WTC11 (cell line): ENCODE measurements around the gene IL11RA. TPM values are rescaled to one million over a fixed set of nuclear protein-coding genes. Genes with fewer than 3 reads are reported as not detected.

ENCODE experiments used
- ATAC-seq: fragments of 200-7000 bp; cut with Tn5 transposase; 2 replicates; pipeline ENCODE4 v1.10.0; 2021; ENCODE audit warnings: mild to moderate bottlenecking, moderate library complexity
- CTCF ChIA-PET: fragments of 300-600 bp; sonication (Branson Sonifier 250); formaldehyde crosslinking; loops from one replicate; lab custom pipeline; 2021; ENCODE audit warnings: antibody characterized with exemption; lab: Charles Lee
- POLR2A ChIA-PET: fragments of 350-600 bp; sonication (Branson Sonifier 250); formaldehyde crosslinking; loops from one replicate; lab custom pipeline; 2021; ENCODE audit warnings: antibody characterized with exemption; lab: Charles Lee
- DNase-seq: peaks from one replicate; pipeline ENCODE4 v3.0.0; 2021; ENCODE audit warnings: low spot score
- H3K27ac Mint-ChIP-seq: 2 replicates; pipeline ENCODE4 v1.8.0; 2021; ENCODE audit warnings: mixed read lengths
- H3K27me3 Mint-ChIP-seq: 2 replicates; pipeline ENCODE4 v1.8.0; 2021; ENCODE audit warnings: low read depth, mild to moderate bottlenecking, moderate library complexity, mixed read lengths
- H3K36me3 Mint-ChIP-seq: 2 replicates; pipeline ENCODE4 v1.8.0; 2021; ENCODE audit warnings: mixed read lengths
- H3K4me1 Mint-ChIP-seq: 2 replicates; pipeline ENCODE4 v1.8.0; 2022; ENCODE audit warnings: mixed read lengths
- H3K4me3 Mint-ChIP-seq: 2 replicates; pipeline ENCODE4 v1.8.0; 2021; ENCODE audit warnings: mild to moderate bottlenecking, moderate library complexity, mixed read lengths
- H3K9me3 Mint-ChIP-seq: 2 replicates; pipeline ENCODE4 v1.8.0; 2021; ENCODE audit warnings: mixed read lengths
- ELF4 ChIP-seq: sonication (generic); formaldehyde crosslinking; IDR thresholded peaks from 2 replicates; pipeline ENCODE4 v1.8.1; 2022; ENCODE audit warnings: low read depth, mild to moderate bottlenecking, moderate library complexity, missing genetic modification reagents
- GRHL2 ChIP-seq: fragments of 250-450 bp; sonication (Bioruptor Pico); IDR thresholded peaks from 2 replicates; pipeline ENCODE4 v1.8.0; 2022; ENCODE audit warnings: mild to moderate bottlenecking, moderate library complexity; ENCODE audit not compliant: insufficient replicate concordance, severe bottlenecking
- KAT7 ChIP-seq: sonication (generic); formaldehyde crosslinking; IDR thresholded peaks from 2 replicates; pipeline ENCODE4 v1.8.1; 2023; ENCODE audit warnings: missing genetic modification reagents, mild to moderate bottlenecking, borderline replicate concordance
- PRRX2 ChIP-seq: fragments of 250-450 bp; sonication (Bioruptor Pico); IDR thresholded peaks from 2 replicates; pipeline ENCODE4 v1.8.0; 2021; ENCODE audit warnings: mild to moderate bottlenecking
- RORB ChIP-seq: fragments of 250-450 bp; sonication (Bioruptor Pico); IDR thresholded peaks from 2 replicates; pipeline ENCODE4 v1.9.0; 2021; ENCODE audit warnings: mild to moderate bottlenecking
- SOX15 ChIP-seq: fragments of 250-450 bp; sonication (Bioruptor Pico); IDR thresholded peaks from 2 replicates; pipeline ENCODE4 v1.9.0; 2021; ENCODE audit warnings: mild to moderate bottlenecking
- ZNF138 ChIP-seq: sonication (generic); formaldehyde crosslinking; conservative IDR thresholded peaks from 2 replicates; pipeline ENCODE4 v1.8.1; 2022; ENCODE audit warnings: mild to moderate bottlenecking, moderate library complexity, missing genetic modification reagents
- ZNF219 ChIP-seq: sonication (generic); formaldehyde crosslinking; IDR thresholded peaks from 2 replicates; pipeline ENCODE4 v1.8.0; 2023; ENCODE audit warnings: missing genetic modification reagents, mild to moderate bottlenecking, borderline replicate concordance
- ZNF423 ChIP-seq: fragments of 250-450 bp; sonication (Bioruptor Pico); IDR thresholded peaks from 2 replicates; pipeline ENCODE4 v2.1.2; 2022; ENCODE audit warnings: mild to moderate bottlenecking, moderate library complexity
- total RNA-seq: library from RNA; stranded (reverse); gene quantifications from 3 replicates; pipeline ENCODE4 v1.2.3, GENCODE V29; 2021
- TF ChIP-seq, protein P1 (sequence below): fragments of 250-450 bp; sonication (Bioruptor Pico); IDR thresholded peaks from 2 replicates; pipeline ENCODE4 v1.9.0; 2021; ENCODE audit warnings: mild to moderate bottlenecking, borderline replicate concordance
- TF ChIP-seq, protein P2 (sequence below): fragments of 250-450 bp; sonication (Bioruptor Pico); IDR thresholded peaks from 2 replicates; pipeline ENCODE4 v1.9.0; 2021; ENCODE audit warnings: moderate library complexity, mild to moderate bottlenecking, inconsistent platforms, borderline replicate concordance
- TF ChIP-seq, protein P3 (sequence below): sonication (generic); formaldehyde crosslinking; IDR thresholded peaks from 2 replicates; pipeline ENCODE4 v1.8.0; 2022; ENCODE audit warnings: mild to moderate bottlenecking, missing genetic modification reagents
- TF ChIP-seq, protein P4 (sequence below): fragments of 200-600 bp; IDR thresholded peaks from 2 replicates; pipeline ENCODE4 v1.8.0; 2022; ENCODE audit warnings: antibody characterized with exemption
- TF ChIP-seq, protein P5 (sequence below): sonication (generic); formaldehyde crosslinking; IDR thresholded peaks from 2 replicates; pipeline ENCODE4 v1.8.1; 2022; ENCODE audit warnings: mild to moderate bottlenecking, moderate library complexity, missing genetic modification reagents
- TF ChIP-seq, protein P6 (sequence below): sonication (generic); formaldehyde crosslinking; IDR thresholded peaks from 2 replicates; pipeline ENCODE4 v1.8.0; 2022; ENCODE audit warnings: mild to moderate bottlenecking, missing genetic modification reagents
- TF ChIP-seq, protein P7 (sequence below): fragments of 250-450 bp; sonication (Bioruptor Pico); IDR thresholded peaks from 2 replicates; pipeline ENCODE4 v1.9.0; 2021; ENCODE audit warnings: mild to moderate bottlenecking
- TF ChIP-seq, protein P8 (sequence below): sonication (generic); formaldehyde crosslinking; IDR thresholded peaks from 2 replicates; pipeline ENCODE4 v1.8.1; 2022; ENCODE audit warnings: low read depth, missing genetic modification reagents, borderline replicate concordance
- TF ChIP-seq, protein P9 (sequence below): sonication (generic); formaldehyde crosslinking; IDR thresholded peaks from 2 replicates; pipeline ENCODE4 v1.8.1; 2023; ENCODE audit warnings: mild to moderate bottlenecking, moderate library complexity, missing genetic modification reagents
- TF ChIP-seq, protein P10 (sequence below): sonication (generic); formaldehyde crosslinking; IDR thresholded peaks from 2 replicates; pipeline ENCODE4 v1.8.1; 2022; ENCODE audit warnings: mild to moderate bottlenecking, missing genetic modification reagents, moderate library complexity, borderline replicate concordance

IL11RA gene
- total RNA-seq, 1 experiment from 2014 or later, result 8.6 TPM

DNA sequence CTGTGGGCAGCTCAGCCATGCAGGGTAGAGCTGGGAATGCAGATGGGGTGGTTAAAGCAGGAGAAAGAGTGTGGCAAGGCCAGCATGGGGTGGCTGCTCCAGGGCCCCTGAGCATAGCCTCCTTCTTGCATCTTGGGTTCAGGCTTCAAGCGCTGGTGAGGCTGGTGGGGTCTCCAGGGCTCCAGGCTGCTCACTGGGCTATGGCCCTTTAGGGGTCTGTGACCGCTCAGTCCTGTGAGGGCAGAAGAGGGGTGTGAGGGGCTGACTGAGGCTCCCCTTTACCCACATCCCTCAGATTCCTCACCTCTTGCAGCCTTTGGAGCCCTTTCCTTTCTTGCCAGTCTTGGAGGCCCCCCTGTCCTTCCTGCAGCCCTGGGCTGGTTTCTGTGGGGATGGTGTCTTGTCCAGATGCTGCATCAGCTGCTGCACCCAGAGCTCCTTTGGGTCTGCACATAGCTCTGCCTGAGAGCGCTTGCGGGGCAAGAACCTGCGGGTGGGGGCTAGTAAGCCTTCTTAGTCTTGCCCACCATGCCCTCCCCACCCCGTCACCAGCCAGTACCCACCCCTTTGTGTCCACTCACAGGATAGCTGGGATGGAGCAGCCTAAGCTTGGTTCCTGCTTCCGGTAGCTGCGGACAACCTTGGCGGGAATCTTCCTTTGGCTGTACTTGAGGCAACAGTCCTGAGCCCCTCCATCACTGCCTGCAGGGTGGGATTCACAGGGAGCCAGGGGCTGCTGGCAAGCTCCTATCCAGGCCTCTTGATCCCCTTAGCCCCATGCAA, 57.4 kb downstream of the IL11RA start (continued):
- TF ChIP-seq, protein P1, sequence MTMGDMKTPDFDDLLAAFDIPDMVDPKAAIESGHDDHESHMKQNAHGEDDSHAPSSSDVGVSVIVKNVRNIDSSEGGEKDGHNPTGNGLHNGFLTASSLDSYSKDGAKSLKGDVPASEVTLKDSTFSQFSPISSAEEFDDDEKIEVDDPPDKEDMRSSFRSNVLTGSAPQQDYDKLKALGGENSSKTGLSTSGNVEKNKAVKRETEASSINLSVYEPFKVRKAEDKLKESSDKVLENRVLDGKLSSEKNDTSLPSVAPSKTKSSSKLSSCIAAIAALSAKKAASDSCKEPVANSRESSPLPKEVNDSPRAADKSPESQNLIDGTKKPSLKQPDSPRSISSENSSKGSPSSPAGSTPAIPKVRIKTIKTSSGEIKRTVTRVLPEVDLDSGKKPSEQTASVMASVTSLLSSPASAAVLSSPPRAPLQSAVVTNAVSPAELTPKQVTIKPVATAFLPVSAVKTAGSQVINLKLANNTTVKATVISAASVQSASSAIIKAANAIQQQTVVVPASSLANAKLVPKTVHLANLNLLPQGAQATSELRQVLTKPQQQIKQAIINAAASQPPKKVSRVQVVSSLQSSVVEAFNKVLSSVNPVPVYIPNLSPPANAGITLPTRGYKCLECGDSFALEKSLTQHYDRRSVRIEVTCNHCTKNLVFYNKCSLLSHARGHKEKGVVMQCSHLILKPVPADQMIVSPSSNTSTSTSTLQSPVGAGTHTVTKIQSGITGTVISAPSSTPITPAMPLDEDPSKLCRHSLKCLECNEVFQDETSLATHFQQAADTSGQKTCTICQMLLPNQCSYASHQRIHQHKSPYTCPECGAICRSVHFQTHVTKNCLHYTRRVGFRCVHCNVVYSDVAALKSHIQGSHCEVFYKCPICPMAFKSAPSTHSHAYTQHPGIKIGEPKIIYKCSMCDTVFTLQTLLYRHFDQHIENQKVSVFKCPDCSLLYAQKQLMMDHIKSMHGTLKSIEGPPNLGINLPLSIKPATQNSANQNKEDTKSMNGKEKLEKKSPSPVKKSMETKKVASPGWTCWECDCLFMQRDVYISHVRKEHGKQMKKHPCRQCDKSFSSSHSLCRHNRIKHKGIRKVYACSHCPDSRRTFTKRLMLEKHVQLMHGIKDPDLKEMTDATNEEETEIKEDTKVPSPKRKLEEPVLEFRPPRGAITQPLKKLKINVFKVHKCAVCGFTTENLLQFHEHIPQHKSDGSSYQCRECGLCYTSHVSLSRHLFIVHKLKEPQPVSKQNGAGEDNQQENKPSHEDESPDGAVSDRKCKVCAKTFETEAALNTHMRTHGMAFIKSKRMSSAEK (CRISPR knock-in tag), result no peak
- TF ChIP-seq KAT7 (CRISPR knock-in tag), result no peak
- no peak for TF ChIP-seq GRHL2 (CRISPR knock-in tag)
- TF ChIP-seq, protein P2, sequence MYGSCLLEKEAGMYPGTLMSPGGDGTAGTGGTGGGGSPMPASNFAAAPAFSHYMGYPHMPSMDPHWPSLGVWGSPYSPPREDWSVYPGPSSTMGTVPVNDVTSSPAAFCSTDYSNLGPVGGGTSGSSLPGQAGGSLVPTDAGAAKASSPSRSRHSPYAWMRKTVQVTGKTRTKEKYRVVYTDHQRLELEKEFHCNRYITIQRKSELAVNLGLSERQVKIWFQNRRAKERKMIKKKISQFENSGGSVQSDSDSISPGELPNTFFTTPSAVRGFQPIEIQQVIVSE (CRISPR knock-in tag), result no peak
- TF ChIP-seq, protein P3, sequence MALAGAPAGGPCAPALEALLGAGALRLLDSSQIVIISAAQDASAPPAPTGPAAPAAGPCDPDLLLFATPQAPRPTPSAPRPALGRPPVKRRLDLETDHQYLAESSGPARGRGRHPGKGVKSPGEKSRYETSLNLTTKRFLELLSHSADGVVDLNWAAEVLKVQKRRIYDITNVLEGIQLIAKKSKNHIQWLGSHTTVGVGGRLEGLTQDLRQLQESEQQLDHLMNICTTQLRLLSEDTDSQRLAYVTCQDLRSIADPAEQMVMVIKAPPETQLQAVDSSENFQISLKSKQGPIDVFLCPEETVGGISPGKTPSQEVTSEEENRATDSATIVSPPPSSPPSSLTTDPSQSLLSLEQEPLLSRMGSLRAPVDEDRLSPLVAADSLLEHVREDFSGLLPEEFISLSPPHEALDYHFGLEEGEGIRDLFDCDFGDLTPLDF, result no peak
- TF ChIP-seq, protein P4, sequence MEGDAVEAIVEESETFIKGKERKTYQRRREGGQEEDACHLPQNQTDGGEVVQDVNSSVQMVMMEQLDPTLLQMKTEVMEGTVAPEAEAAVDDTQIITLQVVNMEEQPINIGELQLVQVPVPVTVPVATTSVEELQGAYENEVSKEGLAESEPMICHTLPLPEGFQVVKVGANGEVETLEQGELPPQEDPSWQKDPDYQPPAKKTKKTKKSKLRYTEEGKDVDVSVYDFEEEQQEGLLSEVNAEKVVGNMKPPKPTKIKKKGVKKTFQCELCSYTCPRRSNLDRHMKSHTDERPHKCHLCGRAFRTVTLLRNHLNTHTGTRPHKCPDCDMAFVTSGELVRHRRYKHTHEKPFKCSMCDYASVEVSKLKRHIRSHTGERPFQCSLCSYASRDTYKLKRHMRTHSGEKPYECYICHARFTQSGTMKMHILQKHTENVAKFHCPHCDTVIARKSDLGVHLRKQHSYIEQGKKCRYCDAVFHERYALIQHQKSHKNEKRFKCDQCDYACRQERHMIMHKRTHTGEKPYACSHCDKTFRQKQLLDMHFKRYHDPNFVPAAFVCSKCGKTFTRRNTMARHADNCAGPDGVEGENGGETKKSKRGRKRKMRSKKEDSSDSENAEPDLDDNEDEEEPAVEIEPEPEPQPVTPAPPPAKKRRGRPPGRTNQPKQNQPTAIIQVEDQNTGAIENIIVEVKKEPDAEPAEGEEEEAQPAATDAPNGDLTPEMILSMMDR, result no peak

DNA sequence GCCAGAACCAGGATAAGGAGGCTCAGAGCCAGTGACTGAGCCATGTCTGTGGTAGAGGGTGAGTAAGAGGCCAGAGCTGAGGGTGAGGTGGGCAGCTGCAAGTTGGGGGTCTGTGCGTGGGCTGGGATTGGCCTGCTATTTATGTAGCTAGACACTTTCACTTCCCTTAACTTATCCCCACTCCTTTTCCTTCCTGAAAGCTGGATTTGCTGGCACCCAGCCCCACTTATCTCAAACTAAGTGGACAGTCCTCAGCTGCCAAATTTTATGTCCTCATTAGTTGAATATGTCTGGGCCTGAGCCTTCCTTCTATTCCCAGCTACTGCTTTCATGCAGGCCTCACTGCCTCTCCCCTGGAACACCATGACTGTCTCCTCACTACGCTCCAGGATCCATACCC, 58.0 kb downstream of the IL11RA start, which contains the start of gene CCL21:
Gene CCL21 (minus strand): TSS at position 114 of the 400 bp plus-strand sequence. CDS start 70 bp downstream, at position 44.
- ATAC-seq, result no peak
- POLR2A ChIA-PET, result no interaction called here

More for the DNA sequence above, 58.0 kb downstream of the IL11RA start, which contains the start of gene CCL21:
- CTCF ChIA-PET, result interaction anchor here (0.7 to 13.3 kb wide), 3 partner anchors 8 to 690 kb away, joined by 3 to 122 read pairs (median 3); no protein-coding TSS in a partner anchor
- H3K4me1 Mint-ChIP-seq, result no peaks in the 10 kb centered on the region
- no peaks in the 10 kb centered on the region for H3K36me3 Mint-ChIP-seq
- no peak within 1 kb of the TSS for H3K27ac Mint-ChIP-seq
- no peak for TF ChIP-seq ZNF138 (CRISPR knock-in tag)
- no peak for TF ChIP-seq ZNF423 (CRISPR knock-in tag)
- no peak for TF ChIP-seq SOX15 (CRISPR knock-in tag)
- TF ChIP-seq, protein P5, sequence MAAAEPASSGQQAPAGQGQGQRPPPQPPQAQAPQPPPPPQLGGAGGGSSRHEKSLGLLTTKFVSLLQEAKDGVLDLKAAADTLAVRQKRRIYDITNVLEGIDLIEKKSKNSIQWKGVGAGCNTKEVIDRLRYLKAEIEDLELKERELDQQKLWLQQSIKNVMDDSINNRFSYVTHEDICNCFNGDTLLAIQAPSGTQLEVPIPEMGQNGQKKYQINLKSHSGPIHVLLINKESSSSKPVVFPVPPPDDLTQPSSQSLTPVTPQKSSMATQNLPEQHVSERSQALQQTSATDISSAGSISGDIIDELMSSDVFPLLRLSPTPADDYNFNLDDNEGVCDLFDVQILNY, result no peak
- no peak for TF ChIP-seq PRRX2 (CRISPR knock-in tag)
- TF ChIP-seq RORB (CRISPR knock-in tag), result no peak
- no peak for TF ChIP-seq ZNF219 (CRISPR knock-in tag)
- TF ChIP-seq, protein P6, sequence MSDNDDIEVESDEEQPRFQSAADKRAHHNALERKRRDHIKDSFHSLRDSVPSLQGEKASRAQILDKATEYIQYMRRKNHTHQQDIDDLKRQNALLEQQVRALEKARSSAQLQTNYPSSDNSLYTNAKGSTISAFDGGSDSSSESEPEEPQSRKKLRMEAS, result no peak
- TF ChIP-seq, protein P7, sequence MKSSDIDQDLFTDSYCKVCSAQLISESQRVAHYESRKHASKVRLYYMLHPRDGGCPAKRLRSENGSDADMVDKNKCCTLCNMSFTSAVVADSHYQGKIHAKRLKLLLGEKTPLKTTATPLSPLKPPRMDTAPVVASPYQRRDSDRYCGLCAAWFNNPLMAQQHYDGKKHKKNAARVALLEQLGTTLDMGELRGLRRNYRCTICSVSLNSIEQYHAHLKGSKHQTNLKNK (CRISPR knock-in tag), result no peak
- TF ChIP-seq, protein P8, sequence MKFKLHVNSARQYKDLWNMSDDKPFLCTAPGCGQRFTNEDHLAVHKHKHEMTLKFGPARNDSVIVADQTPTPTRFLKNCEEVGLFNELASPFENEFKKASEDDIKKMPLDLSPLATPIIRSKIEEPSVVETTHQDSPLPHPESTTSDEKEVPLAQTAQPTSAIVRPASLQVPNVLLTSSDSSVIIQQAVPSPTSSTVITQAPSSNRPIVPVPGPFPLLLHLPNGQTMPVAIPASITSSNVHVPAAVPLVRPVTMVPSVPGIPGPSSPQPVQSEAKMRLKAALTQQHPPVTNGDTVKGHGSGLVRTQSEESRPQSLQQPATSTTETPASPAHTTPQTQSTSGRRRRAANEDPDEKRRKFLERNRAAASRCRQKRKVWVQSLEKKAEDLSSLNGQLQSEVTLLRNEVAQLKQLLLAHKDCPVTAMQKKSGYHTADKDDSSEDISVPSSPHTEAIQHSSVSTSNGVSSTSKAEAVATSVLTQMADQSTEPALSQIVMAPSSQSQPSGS (CRISPR knock-in tag), result no peak
- TF ChIP-seq, protein P2 (CRISPR knock-in tag), result no peak
- TF ChIP-seq, protein P9, sequence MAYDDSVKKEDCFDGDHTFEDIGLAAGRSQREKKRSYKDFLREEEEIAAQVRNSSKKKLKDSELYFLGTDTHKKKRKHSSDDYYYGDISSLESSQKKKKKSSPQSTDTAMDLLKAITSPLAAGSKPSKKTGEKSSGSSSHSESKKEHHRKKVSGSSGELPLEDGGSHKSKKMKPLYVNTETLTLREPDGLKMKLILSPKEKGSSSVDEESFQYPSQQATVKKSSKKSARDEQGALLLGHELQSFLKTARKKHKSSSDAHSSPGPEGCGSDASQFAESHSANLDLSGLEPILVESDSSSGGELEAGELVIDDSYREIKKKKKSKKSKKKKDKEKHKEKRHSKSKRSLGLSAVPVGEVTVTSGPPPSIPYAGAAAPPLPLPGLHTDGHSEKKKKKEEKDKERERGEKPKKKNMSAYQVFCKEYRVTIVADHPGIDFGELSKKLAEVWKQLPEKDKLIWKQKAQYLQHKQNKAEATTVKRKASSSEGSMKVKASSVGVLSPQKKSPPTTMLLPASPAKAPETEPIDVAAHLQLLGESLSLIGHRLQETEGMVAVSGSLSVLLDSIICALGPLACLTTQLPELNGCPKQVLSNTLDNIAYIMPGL, result no peak
- TF ChIP-seq ELF4 (CRISPR knock-in tag), result no peak
- TF ChIP-seq, protein P10, sequence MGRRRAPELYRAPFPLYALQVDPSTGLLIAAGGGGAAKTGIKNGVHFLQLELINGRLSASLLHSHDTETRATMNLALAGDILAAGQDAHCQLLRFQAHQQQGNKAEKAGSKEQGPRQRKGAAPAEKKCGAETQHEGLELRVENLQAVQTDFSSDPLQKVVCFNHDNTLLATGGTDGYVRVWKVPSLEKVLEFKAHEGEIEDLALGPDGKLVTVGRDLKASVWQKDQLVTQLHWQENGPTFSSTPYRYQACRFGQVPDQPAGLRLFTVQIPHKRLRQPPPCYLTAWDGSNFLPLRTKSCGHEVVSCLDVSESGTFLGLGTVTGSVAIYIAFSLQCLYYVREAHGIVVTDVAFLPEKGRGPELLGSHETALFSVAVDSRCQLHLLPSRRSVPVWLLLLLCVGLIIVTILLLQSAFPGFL (CRISPR knock-in tag), result no peak
- H3K27me3 Mint-ChIP-seq, result peaks cover 16% of the 10 kb centered on the region
- H3K4me3 Mint-ChIP-seq, result no peak within 1 kb of the TSS
- no peak for DNase-seq
- no peaks in the 10 kb centered on the region for H3K9me3 Mint-ChIP-seq
